ENCODE measurements around the gene GSTP1.
"Not testable (repeated sequence)": the region's sequence is repeated elsewhere in the genome, so short reads cannot be mapped to it uniquely, and the experiment has no call there.

Gene GSTP1

GRCh38 chr11:67593565-67593905 is 9.9 kb downstream of the GSTP1 start:
- Histone ChIP-seq H3K4me1 (ENCODE audit: control insufficient read depth, low read length) (peaks cover 27% of the 10 kb centered on the region), H4K20me1 (ENCODE audit: control insufficient read depth, insufficient read depth, low read depth, low read length) (no peaks in the 10 kb centered on the region), H3K27ac (ENCODE audit: low read depth, low read length) (no peak overlapping the region), H3K9me2 (replicated peaks; ENCODE audit: control insufficient read depth, low read length) (no peaks in the 10 kb centered on the region), H3K9me3 (ENCODE audit: control insufficient read depth, insufficient read depth, low read length) (no peaks in the 10 kb centered on the region), H3K4me3 (ENCODE audit: low read length) (no peak overlapping the region), H3K36me3 (ENCODE audit: control insufficient read depth, low read length) (peaks cover 14% of the 10 kb centered on the region), H3K4me2 (ENCODE audit: low read length) (no peak overlapping the region), H3F3A (ENCODE audit: control insufficient read depth, insufficient read depth) (peaks cover 11% of the 10 kb centered on the region; the same call in 1 of the 2 replicates), H3K27me3 (ENCODE audit: control insufficient read depth, low read length) (no peaks in the 10 kb centered on the region), H3K79me2 (ENCODE audit: control insufficient read depth, low read length) (no peaks in the 10 kb centered on the region)
- TF ChIP-seq CTCF (IDR thresholded peaks at IDR 0.05; ENCODE audit: low read depth, low read length, poor library complexity, severe bottlenecking) = no peak
- TF ChIP-seq EZH2phosphoT487 (IDR thresholded peaks at IDR 0.05; ENCODE audit: borderline replicate concordance, low read length) = no peak

GRCh38 chr11:67594480-67594879 is 10.9 kb downstream of the GSTP1 start:
- no peak overlapping the region for H3K4me2 ChIP-seq (ENCODE audit: low read length)
- H4K20me1 ChIP-seq (ENCODE audit: control insufficient read depth, insufficient read depth, low read depth, low read length) = no peaks in the 10 kb centered on the region
- no peak overlapping the region for H3K4me3 ChIP-seq (ENCODE audit: low read length)
- H3K9me2 ChIP-seq (replicated peaks; ENCODE audit: control insufficient read depth, low read length) = no peaks in the 10 kb centered on the region
- H3K9me3 ChIP-seq (ENCODE audit: control insufficient read depth, insufficient read depth, low read length) = no peaks in the 10 kb centered on the region
- peaks cover 5% of the 10 kb centered on the region for H3K36me3 ChIP-seq (ENCODE audit: control insufficient read depth, low read length)
- peaks cover 23% of the 10 kb centered on the region for H3K4me1 ChIP-seq (ENCODE audit: control insufficient read depth, low read length)
- no peaks in the 10 kb centered on the region for H3K79me2 ChIP-seq (ENCODE audit: control insufficient read depth, low read length)
- peaks cover 8% of the 10 kb centered on the region; the same call in 1 of the 2 replicates for H3F3A ChIP-seq (ENCODE audit: control insufficient read depth, insufficient read depth)
- H3K27ac ChIP-seq (ENCODE audit: low read depth, low read length) = no peak overlapping the region
- no peaks in the 10 kb centered on the region for H3K27me3 ChIP-seq (ENCODE audit: control insufficient read depth, low read length)
- TF ChIP-seq EZH2phosphoT487 (IDR thresholded peaks at IDR 0.05; ENCODE audit: borderline replicate concordance, low read length) (no peak), CTCF (IDR thresholded peaks at IDR 0.05; ENCODE audit: low read depth, low read length, poor library complexity, severe bottlenecking) (no peak)

- peaks cover 39% of the 10 kb centered on the region for H3K4me1 ChIP-seq (ENCODE audit: control insufficient read depth, low read length)
- H3K4me2 ChIP-seq (ENCODE audit: low read length) = no peak overlapping the region
- H4K20me1 ChIP-seq (ENCODE audit: control insufficient read depth, insufficient read depth, low read depth, low read length) = no peaks in the 10 kb centered on the region
- peaks cover 12% of the 10 kb centered on the region for H3F3A ChIP-seq (ENCODE audit: control insufficient read depth, insufficient read depth)
- no peaks in the 10 kb centered on the region for H3K79me2 ChIP-seq (ENCODE audit: control insufficient read depth, low read length)
- H3K27ac ChIP-seq (ENCODE audit: low read depth, low read length) = no peak overlapping the region
- TF ChIP-seq CTCF (IDR thresholded peaks at IDR 0.05; ENCODE audit: low read depth, low read length, poor library complexity, severe bottlenecking) (no peak), EZH2phosphoT487 (IDR thresholded peaks at IDR 0.05; ENCODE audit: borderline replicate concordance, low read length) (no peak)
- no peaks in the 10 kb centered on the region for H3K36me3 ChIP-seq (ENCODE audit: control insufficient read depth, low read length)
- H3K9me3 ChIP-seq (ENCODE audit: control insufficient read depth, insufficient read depth, low read length) = no peaks in the 10 kb centered on the region
- no peaks in the 10 kb centered on the region for H3K27me3 ChIP-seq (ENCODE audit: control insufficient read depth, low read length)
- H3K9me2 ChIP-seq (replicated peaks; ENCODE audit: control insufficient read depth, low read length) = no peaks in the 10 kb centered on the region
- H3K4me3 ChIP-seq (ENCODE audit: low read length) = no peak overlapping the region
Observed at GRCh38 chr11:67596753-67597300, 13.2 kb downstream of the GSTP1 start.

GRCh38 chr11:67597458-67597857 is 13.8 kb downstream of the GSTP1 start:
- H3F3A ChIP-seq (ENCODE audit: control insufficient read depth, insufficient read depth); H3K4me2 ChIP-seq (ENCODE audit: low read length); H4K20me1 ChIP-seq (ENCODE audit: control insufficient read depth, insufficient read depth, low read depth, low read length); H3K4me3 ChIP-seq (ENCODE audit: low read length); H3K79me2 ChIP-seq (ENCODE audit: control insufficient read depth, low read length); H3K9me2 ChIP-seq (replicated peaks; ENCODE audit: control insufficient read depth, low read length); H3K27ac ChIP-seq (ENCODE audit: low read depth, low read length); H3K27me3 ChIP-seq (ENCODE audit: control insufficient read depth, low read length); H3K9me3 ChIP-seq (ENCODE audit: control insufficient read depth, insufficient read depth, low read length); H3K36me3 ChIP-seq (ENCODE audit: control insufficient read depth, low read length): not testable (repeated sequence)
- peaks cover 41% of the 10 kb centered on the region for H3K4me1 ChIP-seq (ENCODE audit: control insufficient read depth, low read length)

- not testable (repeated sequence) for H3K9me2 ChIP-seq (replicated peaks; ENCODE audit: control insufficient read depth, low read length); H3K4me3 ChIP-seq (ENCODE audit: low read length); H3K9me3 ChIP-seq (ENCODE audit: control insufficient read depth, insufficient read depth, low read length); H3F3A ChIP-seq (ENCODE audit: control insufficient read depth, insufficient read depth); H3K36me3 ChIP-seq (ENCODE audit: control insufficient read depth, low read length); H3K4me2 ChIP-seq (ENCODE audit: low read length); H3K27me3 ChIP-seq (ENCODE audit: control insufficient read depth, low read length); H3K79me2 ChIP-seq (ENCODE audit: control insufficient read depth, low read length); H4K20me1 ChIP-seq (ENCODE audit: control insufficient read depth, insufficient read depth, low read depth, low read length); H3K27ac ChIP-seq (ENCODE audit: low read depth, low read length)
- H3K4me1 ChIP-seq (ENCODE audit: control insufficient read depth, low read length) = peaks cover 41% of the 10 kb centered on the region
Observed at GRCh38 chr11:67597963-67598362, 14.4 kb downstream of the GSTP1 start.
